GM20000 (cell line): Measurements from ENCODE around the gene STAU1.

Source experiments
- DNase-seq: peaks from one replicate; pipeline ENCODE4 v3.0.0; 2012; ENCODE audit warnings: low spot score
- CTCF ChIP-seq: IDR thresholded peaks from 2 replicates; pipeline ENCODE4 v1.5.1; 2012; ENCODE audit warnings: mild to moderate bottlenecking, control low read depth; ENCODE audit errors: extremely low read depth, missing control alignments

Gene STAU1

GRCh38 chr20:49149281-49150045 is 38.7 kb downstream of the STAU1 start:
- no peak for TF ChIP-seq CTCF
- DNase-seq, result no peak

- no peak for TF ChIP-seq CTCF
- DNase-seq, result no peak
These were observed 39.5 kb downstream of the STAU1 start for GRCh38 chr20:49148601-49149000.

- no peak for TF ChIP-seq CTCF
These were observed 40.8 kb downstream of the STAU1 start for GRCh38 chr20:49147296-49147695.

GRCh38 chr20:49146442-49147225 is 41.5 kb downstream of the STAU1 start:
- no peak for TF ChIP-seq CTCF
- DNase-seq, result no peak

More at GRCh38 chr20:49147296-49147695, 40.8 kb downstream of the STAU1 start:
- no peak for DNase-seq

GRCh38 chr20:49140834-49141233 is 47.3 kb downstream of the STAU1 start:
- no peak for DNase-seq
- TF ChIP-seq CTCF, result no peak

- no peak for DNase-seq
- no peak for TF ChIP-seq CTCF
These were observed 47.7 kb downstream of the STAU1 start for GRCh38 chr20:49140411-49140810.

GRCh38 chr20:49138431-49138830 is 49.7 kb downstream of the STAU1 start:
- TF ChIP-seq CTCF, result no peak
- no peak for DNase-seq
